T-cell (primary cell): Measurements from ENCODE around the gene GCN1. TPM values are rescaled to one million over a fixed set of nuclear protein-coding genes. Genes with fewer than 3 reads are reported as not detected.
A peak's percentile ranks its signal among the peaks of the same experiment; 100 is the strongest.
"Not testable (repeated sequence)": the region's sequence is repeated elsewhere in the genome, so short reads cannot be mapped to it uniquely, and the experiment has no call there.

Experiments used
- ATAC-seq, 4 experiments: fragments of 200-7000 bp in 3 of 4; fragments of 150-1000 bp in 1 of 4; cut with Tn5 transposase; replicated peaks in 1 of 4; 1 replicate in 3 of 4; 2 replicates in 1 of 4; pipeline ENCODE4 v1.10.0; 2021; ENCODE audit warnings: moderate library complexity in 3 of 4, mild to moderate bottlenecking in 2 of 4, moderate number of reproducible peaks in 1 of 4
- CTCF ChIA-PET, 2 donors: fragments of 300-600 bp; sonication (Branson Sonifier 250); formaldehyde crosslinking; loops; one replicate each; lab custom pipeline; 2022; ENCODE audit warnings: antibody characterized with exemption in 2 of 2; lab: Charles Lee
- POLR2A ChIA-PET, 2 donors: fragments of 300-600 bp; sonication (Branson Sonifier 250); formaldehyde crosslinking; loops; one replicate each; lab custom pipeline; 2022; ENCODE audit warnings: antibody characterized with exemption in 2 of 2; lab: Charles Lee
- DNase-seq, 35 experiments: peaks; one replicate each; pipeline versions ENCODE4 v3.0.0 to v3.0.0-alpha.2; 2013 to 2023
- H3K27ac ChIP-seq: one replicate; pipeline ENCODE4 v1.5.1; 2013; ENCODE audit warnings: low read length
- H3K27me3 ChIP-seq, 2 experiments: replicated peaks in 1 of 2; 1 replicate in 1 of 2; 2 replicates in 1 of 2; pipeline versions ENCODE4 v1.6.1 to v1.7.0; 2013; ENCODE audit warnings: low read length in 1 of 2, mixed read lengths in 1 of 2; ENCODE audit not compliant: control insufficient read depth in 2 of 2, insufficient read depth in 2 of 2; ENCODE audit errors: extremely low read depth in 1 of 2
- H3K36me3 ChIP-seq, 2 donors: 1 replicate in 1 of 2; 2 replicates in 1 of 2; pipeline versions ENCODE4 v1.6.1 to v1.7.0; 2013; ENCODE audit warnings: low read length in 1 of 2; ENCODE audit not compliant: control insufficient read depth in 2 of 2, insufficient read depth in 1 of 2; ENCODE audit errors: extremely low read depth in 1 of 2
- H3K4me1 ChIP-seq, 2 experiments: 1 replicate in 1 of 2; 2 replicates in 1 of 2; pipeline versions ENCODE4 v1.6.1 to v1.7.0; 2013; ENCODE audit warnings: low read length in 2 of 2, mixed read lengths in 1 of 2; ENCODE audit not compliant: insufficient read depth in 2 of 2, control insufficient read depth in 1 of 2; ENCODE audit errors: extremely low read depth in 1 of 2
- H3K4me3 ChIP-seq, 2 donors: 1 replicate in 1 of 2; 2 replicates in 1 of 2; pipeline versions ENCODE4 v1.5.1 to v1.7.0; 2013; ENCODE audit warnings: mild to moderate bottlenecking in 2 of 2, low read length in 1 of 2, moderate library complexity in 1 of 2; ENCODE audit not compliant: control insufficient read depth in 1 of 2; ENCODE audit errors: extremely low read depth in 1 of 2
- H3K9me3 ChIP-seq: 2 replicates; pipeline ENCODE4 v1.7.0; 2013
- H3K27ac Mint-ChIP-seq, 2 donors: one replicate each; pipeline ENCODE4 v1.8.0; 2020 to 2021; ENCODE audit warnings: mild to moderate bottlenecking in 2 of 2, mixed read lengths in 2 of 2
- H3K27me3 Mint-ChIP-seq, 2 donors: one replicate each; pipeline ENCODE4 v1.8.0; 2021 to 2022; ENCODE audit warnings: mixed read lengths in 2 of 2
- H3K36me3 Mint-ChIP-seq: one replicate; pipeline ENCODE4 v1.8.0; 2021; ENCODE audit warnings: mixed read lengths
- H3K4me1 Mint-ChIP-seq, 3 donors: one replicate each; pipeline ENCODE4 v1.8.0; 2020 to 2022; ENCODE audit warnings: mixed read lengths in 3 of 3, mild to moderate bottlenecking in 1 of 3
- H3K4me3 Mint-ChIP-seq, 3 donors: one replicate each; pipeline ENCODE4 v1.8.0; 2020 to 2022; ENCODE audit warnings: mild to moderate bottlenecking in 3 of 3, mixed read lengths in 3 of 3, moderate library complexity in 3 of 3
- H3K9me3 Mint-ChIP-seq, 3 donors: one replicate each; pipeline ENCODE4 v1.8.0; 2020 to 2022; ENCODE audit warnings: mixed read lengths in 3 of 3
- WGBS: methylation state at CpG from one replicate; pipeline ENCODE4 v1.1.5; 2013; ENCODE audit warnings: missing lambda C conversion rate; ENCODE audit not compliant: insufficient coverage; 5-methylcytosine and 5-hydroxymethylcytosine counted together
- total RNA-seq, 35 experiments: library from RNA in 6 of 35; stranded (reverse) in 6 of 35; fragments of 120-200 nt in 1 of 35; gene quantifications; one replicate each; pipeline versions ENCODE4 v1.2.1 to v1.2.4 and lab custom pipeline; 2013 to 2026

Gene GCN1
- total RNA-seq, 5 donors from 2014 or later (not counting 1 experiment from before 2014, with no cell fraction given), result 139 to 171 (median 161) TPM

- Histone ChIP-seq H3K4me3 (no peak overlapping the region), H3K4me1 (peaks cover 10 to 97% of the 10 kb centered on the region in 2 experiments), H3K27ac (no peak overlapping the region), H3K36me3 (peaks cover 0 to 41% of the 10 kb centered on the region in 2 donors), H3K27me3 (no peaks in the 10 kb centered on the region), H3K9me3 (no peaks in the 10 kb centered on the region)
- Mint-ChIP-seq H3K36me3 (peaks cover 13% of the 10 kb centered on the region), H3K4me3 (peak overlapping the region in 1 of 3 donors; percentile 30), H3K4me1 (peaks cover 70 to 88% (median 84%) of the 10 kb centered on the region in 3 donors), H3K27me3 (no peaks in the 10 kb centered on the region), H3K27ac (peak overlapping the region; percentile 80 to 85), H3K9me3 (no peaks in the 10 kb centered on the region)
- POLR2A ChIA-PET, result interaction anchor here (0.6 to 1.3 kb wide), 6 partner anchors 8 to 538 kb away, joined by 3 to 8 read pairs (median 5); partner anchors contain the start of gene RPLP0 (in 1 of the 2)
- DNase-seq (no peak), ATAC-seq (peak in 1 of 4 experiments; percentile 25)
- CTCF ChIA-PET, result interaction anchor here (0.6 to 3.2 kb wide), 7 partner anchors 8 to 127 kb away, joined by 3 to 14 read pairs (median 3); partner anchors contain the start of gene PXN (in 1 of the 2)
- WGBS, result no CpG with 5 or more reads among the region's 2 CpGs
Observed at GRCh38 chr12:120239776-120240494, 45.4 kb upstream of the GCN1 start.

- no peaks in the 10 kb centered on the region for H3K27me3 Mint-ChIP-seq
- H3K9me3 ChIP-seq, result no peaks in the 10 kb centered on the region
- peaks cover 75 to 94% (median 89%) of the 10 kb centered on the region in 3 donors for H3K4me1 Mint-ChIP-seq
- H3K4me3 ChIP-seq, result no peak overlapping the region
- ChIA-PET POLR2A (interaction anchor here (0.6 to 1.3 kb wide), 6 partner anchors 9 to 52 kb away, joined by 4 to 8 read pairs (median 5); partner anchors contain the start of gene RPLP0 (in 1 of the 2)), CTCF (interaction anchor here (0.6 to 3.2 kb wide), 12 partner anchors 8 to 37 kb away, joined by 3 to 14 read pairs (median 4); partner anchors contain the start of gene PXN (in 1 of the 2))
- ATAC-seq (no peak), DNase-seq (no peak)
- H3K4me1 ChIP-seq, result peaks cover 9 to 99% of the 10 kb centered on the region in 2 experiments
- no peaks in the 10 kb centered on the region for H3K27me3 ChIP-seq
- peaks cover 0 to 39% of the 10 kb centered on the region in 2 donors for H3K36me3 ChIP-seq
- no peak overlapping the region for H3K4me3 Mint-ChIP-seq
- no peaks in the 10 kb centered on the region for H3K9me3 Mint-ChIP-seq
- peak overlapping the region in 1 of 2 donors; percentile 82 for H3K27ac Mint-ChIP-seq
- H3K27ac ChIP-seq, result no peak overlapping the region
- peaks cover 12% of the 10 kb centered on the region for H3K36me3 Mint-ChIP-seq
- WGBS, result 100% methylated on average over 2 of the region's 12 CpGs
Observed at GRCh38 chr12:120238839-120239445, 44.4 kb upstream of the GCN1 start.

GRCh38 chr12:120238217-120238616 lies 43.7 kb upstream of the GCN1 start:
- CTCF ChIA-PET, result interaction anchor here (0.6 to 2.9 kb wide), 9 partner anchors 9 to 36 kb away, joined by 3 to 14 read pairs (median 4); partner anchors contain the start of gene PXN (in 1 of the 2)
- H3K4me3 Mint-ChIP-seq, result peak overlapping the region in 1 of 3 donors; percentile 56

GRCh38 chr12:120237360-120238171 lies 43.1 kb upstream of the GCN1 start:
- WGBS, result 76% methylated on average over 5 of the region's 13 CpGs
- ATAC-seq, result no peak
- ChIA-PET CTCF (interaction anchor here (0.6 to 2.9 kb wide), 11 partner anchors 9 to 474 kb away, joined by 3 to 14 read pairs (median 4); partner anchors contain the start of gene PXN (in 1 of the 2)), POLR2A (interaction anchor here (0.5 to 1.3 kb wide), 5 partner anchors 10 to 463 kb away, joined by 3 to 4 read pairs (median 4); no protein-coding TSS in a partner anchor)
- Histone ChIP-seq H3K27me3 (no peaks in the 10 kb centered on the region), H3K4me1 (peaks cover 9 to 99% of the 10 kb centered on the region in 2 experiments), H3K27ac (peak overlapping the region; percentile 12), H3K4me3 (peak overlapping the region in 1 of 2 donors; percentile 19), H3K36me3 (peaks cover 0 to 35% of the 10 kb centered on the region in 2 donors), H3K9me3 (no peaks in the 10 kb centered on the region)
- Mint-ChIP-seq H3K27me3 (no peaks in the 10 kb centered on the region), H3K36me3 (peaks cover 7% of the 10 kb centered on the region), H3K27ac (peak overlapping the region; percentile 82), H3K4me3 (peak overlapping the region in 2 of 3 donors; percentile 54 to 56), H3K4me1 (peaks cover 77 to 93% (median 89%) of the 10 kb centered on the region in 3 donors), H3K9me3 (no peaks in the 10 kb centered on the region)
- no peak for DNase-seq

More at GRCh38 chr12:120238217-120238616, 43.7 kb upstream of the GCN1 start:
- DNase-seq (no peak), ATAC-seq (no peak)
- no peaks in the 10 kb centered on the region for H3K9me3 ChIP-seq
- peaks cover 9 to 99% of the 10 kb centered on the region in 2 experiments for H3K4me1 ChIP-seq
- Mint-ChIP-seq H3K9me3 (no peaks in the 10 kb centered on the region), H3K4me1 (peaks cover 76 to 93% (median 89%) of the 10 kb centered on the region in 3 donors), H3K36me3 (peaks cover 12% of the 10 kb centered on the region), H3K27me3 (no peaks in the 10 kb centered on the region), H3K27ac (peak overlapping the region; percentile 82)
- H3K27ac ChIP-seq, result no peak overlapping the region
- peak overlapping the region in 1 of 2 donors; percentile 19 for H3K4me3 ChIP-seq
- POLR2A ChIA-PET, result interaction anchor here (0.5 to 1.3 kb wide), 4 partner anchors 10 to 462 kb away, joined by 3 to 4 read pairs (median 4); no protein-coding TSS in a partner anchor
- peaks cover 0 to 35% of the 10 kb centered on the region in 2 donors for H3K36me3 ChIP-seq
- WGBS, result 87% methylated on average over 3 of the region's 9 CpGs
- no peaks in the 10 kb centered on the region for H3K27me3 ChIP-seq

GRCh38 chr12:120236809-120237208 lies 42.3 kb upstream of the GCN1 start:
- no CpG with 5 or more reads among the region's 3 CpGs for WGBS
- H3K27me3 Mint-ChIP-seq, H3K27ac ChIP-seq, H3K27me3 ChIP-seq, H3K36me3 Mint-ChIP-seq, H3K9me3 ChIP-seq, ATAC-seq, H3K4me3 ChIP-seq, DNase-seq, H3K9me3 Mint-ChIP-seq: not testable (repeated sequence)
- H3K4me1 Mint-ChIP-seq, result peaks cover 81 to 93% (median 89%) of the 10 kb centered on the region in 3 donors
- peak overlapping the region in 1 of 2 donors; percentile 82 for H3K27ac Mint-ChIP-seq
- ChIA-PET POLR2A (interaction anchor here (0.6 to 0.8 kb wide), 3 partner anchors 12 to 65 kb away, joined by 3 to 10 read pairs (median 3); no protein-coding TSS in a partner anchor), CTCF (interaction anchor here (0.6 to 2.2 kb wide), 9 partner anchors 11 to 65 kb away, joined by 3 to 12 read pairs (median 3); partner anchors contain the start of genes PXN (in 1 of the 2), RNU4-1 (in 1 of the 2) and SIRT4 (in 1 of the 2))
- Histone ChIP-seq H3K36me3 (peaks cover 0 to 28% of the 10 kb centered on the region in 2 donors), H3K4me1 (peaks cover 9 to 99% of the 10 kb centered on the region in 2 experiments)
- H3K4me3 Mint-ChIP-seq, result peak overlapping the region in 1 of 3 donors; percentile 56
